DMS53 (cell line): ENCODE data around the gene CFDP1.

Source experiments
- DNase-seq: peaks from one replicate; lab custom pipeline; 2025; lab: John Stamatoyannopoulos, UW

The CFDP1 gene

GRCh38 chr16:75372236-75372856 is 61.0 kb downstream of the CFDP1 start:
- DNase-seq = no peak

- DNase-seq = no peak
These were observed 62.1 kb downstream of the CFDP1 start for GRCh38 chr16:75371171-75371570.

GRCh38 chr16:75364286-75364791 is 69.0 kb downstream of the CFDP1 start:
- no peak for DNase-seq

- no peak for DNase-seq
These were observed 70.5 kb downstream of the CFDP1 start for GRCh38 chr16:75362846-75363245.

GRCh38 chr16:75361936-75362335 is 71.4 kb downstream of the CFDP1 start:
- DNase-seq = no peak

GRCh38 chr16:75354170-75354569 is 79.1 kb downstream of the CFDP1 start:
- no peak for DNase-seq

- DNase-seq = no peak
These were observed 82.1 kb downstream of the CFDP1 start for GRCh38 chr16:75351183-75351582.

GRCh38 chr16:75345711-75346110 is 87.6 kb downstream of the CFDP1 start:
- DNase-seq = no peak

- DNase-seq = no peak
These were observed 89.4 kb downstream of the CFDP1 start for GRCh38 chr16:75343941-75344340.

GRCh38 chr16:75343286-75343685 is 90.0 kb downstream of the CFDP1 start:
- no peak for DNase-seq

- DNase-seq = no peak
These were observed 90.9 kb downstream of the CFDP1 start for GRCh38 chr16:75342308-75342811.

GRCh38 chr16:75341564-75342307 is 91.6 kb downstream of the CFDP1 start:
- DNase-seq = no peak

GRCh38 chr16:75340741-75341491 is 92.4 kb downstream of the CFDP1 start:
- no peak for DNase-seq

- no peak for DNase-seq
These were observed 95.9 kb downstream of the CFDP1 start for GRCh38 chr16:75337430-75337829.

- no peak for DNase-seq
These were observed 96.8 kb downstream of the CFDP1 start for GRCh38 chr16:75336521-75336920.

GRCh38 chr16:75333721-75334163 is 99.6 kb downstream of the CFDP1 start:
- no peak for DNase-seq

- DNase-seq = no peak
These were observed 103.4 kb downstream of the CFDP1 start for GRCh38 chr16:75329943-75330342.

GRCh38 chr16:75326333-75326732 is 107.0 kb downstream of the CFDP1 start:
- no peak for DNase-seq

- DNase-seq = no peak
These were observed 109.4 kb downstream of the CFDP1 start for GRCh38 chr16:75323933-75324332.

- DNase-seq = no peak
These were observed 110.1 kb downstream of the CFDP1 start for GRCh38 chr16:75323198-75323597.

- no peak for DNase-seq
These were observed 110.6 kb downstream of the CFDP1 start for GRCh38 chr16:75322740-75323139.

GRCh38 chr16:75320435-75320834 is 112.9 kb downstream of the CFDP1 start:
- DNase-seq = no peak
